Karpas-422 (cell line): ENCODE results near the gene CALCB. TPM values are rescaled to one million over a fixed set of nuclear protein-coding genes. Genes with fewer than 3 reads are reported as not detected.

ENCODE experiments used
- DNase-seq: peaks from one replicate; pipeline ENCODE4 v3.0.0-alpha.2; 2015
- H2AFZ ChIP-seq: fragments of 200-600 bp; sonication (generic); 2 replicates; pipeline ENCODE4 v1.6.1; 2014; ENCODE audit warnings: antibody characterized with exemption, low read length, mixed read lengths
- H3K27ac ChIP-seq: fragments of 200-600 bp; sonication (generic); 2 replicates; pipeline ENCODE4 v1.5.1; 2014; ENCODE audit warnings: mild to moderate bottlenecking, low read length, moderate library complexity
- H3K27me3 ChIP-seq: fragments of 200-600 bp; sonication (generic); 2 replicates; pipeline ENCODE4 v1.6.1; 2014; ENCODE audit warnings: low read length, mixed read lengths
- H3K36me3 ChIP-seq: fragments of 200-600 bp; sonication (generic); 2 replicates; pipeline ENCODE4 v1.6.1; 2014; ENCODE audit warnings: low read length, mixed read lengths; ENCODE audit not compliant: insufficient read depth
- H3K4me1 ChIP-seq: fragments of 200-600 bp; sonication (generic); 2 replicates; pipeline ENCODE4 v1.6.1; 2014; ENCODE audit warnings: mild to moderate bottlenecking, low read length, mixed read lengths
- H3K4me2 ChIP-seq: fragments of 200-600 bp; sonication (generic); 2 replicates; pipeline ENCODE4 v1.6.1; 2014; ENCODE audit warnings: low read length, low read depth, mild to moderate bottlenecking; ENCODE audit not compliant: poor library complexity, severe bottlenecking
- H3K4me3 ChIP-seq: fragments of 200-600 bp; sonication (generic); 2 replicates; pipeline ENCODE4 v1.5.1; 2014; ENCODE audit warnings: mild to moderate bottlenecking, antibody characterized with exemption, low read length, mixed read lengths
- H3K79me2 ChIP-seq: fragments of 200-600 bp; sonication (generic); 2 replicates; pipeline ENCODE4 v1.6.1; 2014; ENCODE audit warnings: mild to moderate bottlenecking, low read length, mixed read lengths
- H3K9ac ChIP-seq: fragments of 200-600 bp; sonication (generic); 2 replicates; pipeline ENCODE4 v1.6.0; 2014; ENCODE audit warnings: low read length
- H3K9me2 ChIP-seq: fragments of 200-600 bp; sonication (generic), shearing (Covaris generic); replicated peaks from 2 replicates; pipeline ENCODE4 v1.6.0; 2014; ENCODE audit warnings: mild to moderate bottlenecking, low read length, moderate library complexity; ENCODE audit not compliant: insufficient read depth
- H3K9me3 ChIP-seq: fragments of 300-700, 200-600 bp; sonication (generic); 2 replicates; pipeline ENCODE4 v1.6.1; 2014; ENCODE audit warnings: low read length, mixed read lengths
- H4K20me1 ChIP-seq: fragments of 200-600 bp; sonication (generic); 2 replicates; pipeline ENCODE4 v1.6.1; 2014; ENCODE audit warnings: mild to moderate bottlenecking, antibody characterized with exemption, low read length, low read depth; ENCODE audit not compliant: insufficient read depth
- total RNA-seq: library from RNA; depleted of rRNA; stranded (reverse); fragments of >200 nt; shearing (Covaris generic); gene quantifications from 2 replicates; pipeline ENCODE4 v1.2.3, GENCODE V29; 2014; ENCODE audit warnings: low replicate concordance; rRNA removed

CALCB gene
- total RNA-seq, 1 experiment from 2014 or later: 0.30 TPM

DNA sequence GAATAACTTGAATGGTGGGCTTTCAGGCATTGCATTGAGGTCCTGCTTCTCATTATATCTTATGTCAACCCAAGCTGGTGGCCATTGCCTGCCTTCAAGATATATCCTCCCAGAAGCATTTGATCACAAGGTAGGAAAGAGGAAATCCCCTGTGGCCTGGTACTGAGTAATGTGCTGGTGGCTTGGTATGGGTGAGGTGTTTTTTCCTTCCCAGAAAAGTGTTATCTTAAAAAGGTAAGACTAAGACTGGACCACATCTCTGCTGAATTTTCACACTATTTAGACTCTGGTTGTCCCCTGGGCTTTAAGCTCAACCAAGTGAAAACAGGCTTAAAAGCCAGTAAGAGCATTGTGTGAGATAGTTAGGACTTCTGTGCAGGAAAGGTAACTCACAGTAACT lies 45.0 kb downstream of the CALCB start:
- Histone ChIP-seq H3K36me3 (no peaks in the 10 kb centered on the region), H3K4me1 (peaks cover 24% of the 10 kb centered on the region), H3K9me2 (no peaks in the 10 kb centered on the region), H3K4me2 (no peak overlapping the region), H4K20me1 (no peaks in the 10 kb centered on the region), H3K27ac (no peak overlapping the region), H2AFZ (no peak overlapping the region), H3K79me2 (no peaks in the 10 kb centered on the region), H3K4me3 (no peak overlapping the region), H3K9ac (no peak overlapping the region), H3K9me3 (no peaks in the 10 kb centered on the region), H3K27me3 (no peaks in the 10 kb centered on the region)
- no peak for DNase-seq

DNA sequence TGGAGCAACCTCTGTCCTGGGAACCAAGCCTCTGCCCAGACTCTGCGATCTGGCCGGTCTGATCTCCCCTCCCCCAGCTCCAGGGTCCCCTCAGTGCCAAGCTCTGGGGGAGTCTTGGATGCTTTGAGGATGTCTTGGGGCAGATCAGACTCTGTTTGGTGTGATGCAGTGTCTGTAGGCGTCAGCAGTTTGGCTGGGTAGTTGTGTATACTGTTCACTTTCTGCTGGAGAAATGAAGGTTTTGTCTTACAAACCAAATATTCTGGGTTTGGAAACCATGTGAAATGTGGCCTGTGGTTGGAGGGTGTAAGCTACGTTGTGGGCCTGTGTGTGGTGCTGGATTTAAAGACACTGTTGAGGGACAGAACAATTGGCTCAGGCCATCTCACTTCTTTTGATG lies 46.0 kb downstream of the CALCB start:
- H3K4me3 ChIP-seq: no peak overlapping the region
- H3K4me2 ChIP-seq: no peak overlapping the region
- no peaks in the 10 kb centered on the region for H3K79me2 ChIP-seq
- H3K27ac ChIP-seq: no peak overlapping the region
- H3K9me3 ChIP-seq: no peaks in the 10 kb centered on the region
- H3K9me2 ChIP-seq: no peaks in the 10 kb centered on the region
- H3K36me3 ChIP-seq: no peaks in the 10 kb centered on the region
- no peak for DNase-seq
- H2AFZ ChIP-seq: no peak overlapping the region
- no peak overlapping the region for H3K9ac ChIP-seq
- H3K4me1 ChIP-seq: peaks cover 15% of the 10 kb centered on the region
- H3K27me3 ChIP-seq: no peaks in the 10 kb centered on the region
- no peaks in the 10 kb centered on the region for H4K20me1 ChIP-seq

DNA sequence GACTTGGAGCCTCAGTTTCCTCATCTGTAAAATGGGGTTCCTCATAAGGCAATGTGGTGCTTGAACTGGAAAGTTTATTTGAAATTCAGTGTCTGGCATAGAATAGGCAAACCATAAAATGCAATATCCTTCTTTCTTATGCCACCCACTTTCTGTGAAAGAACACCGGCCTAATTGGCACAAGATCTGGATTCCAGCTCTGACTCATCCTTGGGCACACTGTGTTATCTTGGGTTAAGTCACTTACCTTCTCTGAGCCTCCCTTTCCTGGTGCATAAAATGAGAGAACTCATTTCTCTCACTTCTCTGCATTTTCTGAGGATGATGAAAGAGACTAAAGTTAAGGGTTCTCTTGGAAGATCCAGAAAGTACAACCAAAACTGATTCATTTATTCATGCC lies 46.4 kb downstream of the CALCB start:
- DNase-seq: no peak
- Histone ChIP-seq H3K9ac (no peak overlapping the region), H3K27me3 (no peaks in the 10 kb centered on the region), H3K36me3 (no peaks in the 10 kb centered on the region), H3K4me1 (peaks cover 12% of the 10 kb centered on the region), H4K20me1 (no peaks in the 10 kb centered on the region), H3K4me2 (no peak overlapping the region), H3K9me3 (no peaks in the 10 kb centered on the region), H2AFZ (no peak overlapping the region), H3K27ac (no peak overlapping the region), H3K79me2 (no peaks in the 10 kb centered on the region), H3K9me2 (no peaks in the 10 kb centered on the region), H3K4me3 (no peak overlapping the region)

DNA sequence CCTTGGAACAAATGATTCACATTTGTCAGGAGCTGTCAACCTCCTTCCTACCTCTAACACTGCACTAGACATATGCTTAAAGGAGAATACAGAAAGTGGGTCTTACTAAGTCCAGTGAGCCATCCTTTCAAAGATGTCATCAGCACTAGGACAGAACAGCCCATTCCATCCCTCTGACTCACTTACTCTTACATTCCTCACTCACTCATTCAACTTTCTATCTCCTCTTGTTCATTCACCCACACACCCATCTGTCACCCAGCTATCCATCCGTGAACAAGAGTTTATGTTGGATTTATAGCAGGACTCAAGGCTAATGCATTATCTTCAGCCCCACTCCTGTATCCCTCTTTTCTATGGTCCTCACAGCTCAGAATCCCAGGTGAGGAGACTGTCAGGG lies 50.5 kb downstream of the CALCB start:
- H3K27ac ChIP-seq: no peak overlapping the region
- H3K27me3 ChIP-seq: no peaks in the 10 kb centered on the region
- H2AFZ ChIP-seq: no peak overlapping the region
- peaks cover 8% of the 10 kb centered on the region for H3K4me1 ChIP-seq
- H3K79me2 ChIP-seq: no peaks in the 10 kb centered on the region
- no peak overlapping the region for H3K4me2 ChIP-seq
- no peaks in the 10 kb centered on the region for H3K9me3 ChIP-seq
- H4K20me1 ChIP-seq: no peaks in the 10 kb centered on the region
- H3K9ac ChIP-seq: no peak overlapping the region
- no peak for DNase-seq
- no peaks in the 10 kb centered on the region for H3K9me2 ChIP-seq
- H3K36me3 ChIP-seq: no peaks in the 10 kb centered on the region
- H3K4me3 ChIP-seq: no peak overlapping the region

DNA sequence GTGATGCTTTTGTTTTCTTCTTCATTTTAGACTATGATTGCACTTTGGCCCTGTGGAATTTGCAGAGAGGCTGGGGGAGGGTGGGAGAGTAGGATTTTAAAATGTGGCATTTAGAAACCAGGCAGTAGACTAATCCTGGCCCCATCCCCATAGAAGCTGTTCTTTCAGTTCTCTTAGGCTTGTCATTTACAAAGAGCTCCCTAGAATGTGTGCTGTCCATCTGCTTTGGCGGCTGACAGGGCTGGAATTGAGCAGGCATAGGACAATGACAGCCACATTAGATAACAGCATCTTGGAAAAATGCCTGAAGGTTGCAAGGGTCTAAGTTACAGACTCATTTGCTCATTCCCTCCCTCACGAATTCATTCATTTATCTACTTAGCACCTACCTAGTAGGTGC lies 51.1 kb downstream of the CALCB start:
- Histone ChIP-seq H2AFZ (no peak overlapping the region), H3K4me2 (no peak overlapping the region), H4K20me1 (no peaks in the 10 kb centered on the region), H3K4me3 (no peak overlapping the region), H3K4me1 (peaks cover 4% of the 10 kb centered on the region; the same call in 1 of the 2 replicates), H3K27ac (no peak overlapping the region), H3K9me2 (no peaks in the 10 kb centered on the region), H3K36me3 (no peaks in the 10 kb centered on the region), H3K9ac (no peak overlapping the region), H3K9me3 (no peaks in the 10 kb centered on the region), H3K79me2 (no peaks in the 10 kb centered on the region), H3K27me3 (no peaks in the 10 kb centered on the region)
- no peak for DNase-seq

DNA sequence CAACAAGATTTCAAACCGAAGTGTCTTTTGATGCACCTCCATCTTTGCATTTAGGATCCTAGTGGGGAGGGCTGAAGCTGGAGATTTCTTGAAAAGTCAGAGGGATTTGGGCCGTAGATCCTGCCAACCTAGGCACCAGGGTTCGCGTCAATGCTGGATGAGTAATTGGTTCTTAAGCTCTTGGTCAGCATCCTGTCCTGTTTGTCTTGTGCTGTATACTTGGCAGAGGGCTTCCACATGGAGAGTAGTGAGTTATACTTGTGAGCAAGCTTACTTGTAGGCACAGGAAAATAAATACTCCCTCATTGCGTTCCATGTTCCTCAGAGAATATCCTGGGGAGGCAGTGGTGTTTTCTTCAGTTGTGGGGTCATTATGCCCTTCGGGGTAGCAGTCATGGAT lies 53.9 kb downstream of the CALCB start:
- H2AFZ ChIP-seq: no peak overlapping the region
- no peak overlapping the region for H3K4me2 ChIP-seq
- no peaks in the 10 kb centered on the region for H3K79me2 ChIP-seq

More for the DNA sequence above, 53.9 kb downstream of the CALCB start:
- Histone ChIP-seq H3K9me3 (no peaks in the 10 kb centered on the region), H4K20me1 (no peaks in the 10 kb centered on the region), H3K9ac (no peak overlapping the region), H3K27ac (no peak overlapping the region), H3K4me1 (peaks cover 4% of the 10 kb centered on the region; the same call in 1 of the 2 replicates), H3K9me2 (no peaks in the 10 kb centered on the region), H3K36me3 (no peaks in the 10 kb centered on the region), H3K27me3 (no peaks in the 10 kb centered on the region), H3K4me3 (no peak overlapping the region)
- no peak for DNase-seq

Other genes starting within 250 kb of the CALCB start
- 19.6 and 36.9 TPM in 2 replicates for gene CYP2R1, start 181.4 kb upstream of the CALCB start, total RNA-seq
- gene CALCA, start 101.2 kb upstream of the CALCB start, total RNA-seq: not detected in 2 replicates
- 0.22 and 1.4 TPM in 2 replicates for gene INSC, start 41.3 kb downstream of the CALCB start, total RNA-seq